K562 (cell line): Measurements from ENCODE around the gene HAUS3. TPM values are rescaled to one million over a fixed set of nuclear protein-coding genes. Genes with fewer than 3 reads are reported as not detected.

Source experiments
- ATAC-seq: fragments of 200-7000 bp; cut with Tn5 transposase; 3 replicates; pipeline ENCODE4 v1.9.1; 2020; ENCODE audit warnings: moderate library complexity
- BruUV-seq: library from RNA; stranded (reverse); fragments of 400-500 nt; replicated peaks from 2 replicates; lab custom pipeline; 2021; lab: Mats Ljungman, UMichigan
- CTCF ChIA-PET: fragments of 300-600 bp; formaldehyde crosslinking; extraction: SDS; loops from one replicate; lab custom pipeline; 2021; ENCODE audit warnings: low intra/inter-chr PET ratio; lab: Yijun Ruan, JAX
- POLR2A ChIA-PET: fragments of 300-600, 350-650 bp; sonication (Branson Sonifier 250); formaldehyde crosslinking; extraction: SDS; loops from one replicate; lab custom pipeline; 2021; ENCODE audit warnings: antibody characterized with exemption, inconsistent platforms; lab: Yijun Ruan, JAX
- DNase-seq, 4 experiments: peaks; one replicate each; pipeline versions ENCODE4 v3.0.0 to v3.0.0-alpha.2; 2011 to 2018; ENCODE audit warnings: low spot score in 3 of 4, mixed read lengths in 3 of 4; ENCODE audit errors: extremely low read depth in 1 of 4
- FAIRE-seq: peaks from 2 replicates; lab custom pipeline; 2011; peaks lifted over from hg19 to GRCh38; lab: Jason Lieb, UNC
- H2AFZ ChIP-seq: 2 replicates; pipeline ENCODE4 v1.6.0; 2011; ENCODE audit warnings: low read depth, low read length, control low read depth, inconsistent platforms
- H3K27ac ChIP-seq: fragments of 200-600 bp; 3 replicates; pipeline ENCODE4 v1.8.0; 2011; ENCODE audit warnings: low read depth, mild to moderate bottlenecking, control low read depth, inconsistent platforms, low read length, moderate library complexity, mixed read lengths; ENCODE audit errors: extremely low read depth
- H3K27me3 ChIP-seq, 2 experiments: fragments of 300-600 bp in 1 of 2; 2 replicates in 1 of 2; 3 replicates in 1 of 2; pipeline versions ENCODE4 v1.6.0 to v1.8.0; 2011; ENCODE audit warnings: inconsistent platforms in 2 of 2, low read length in 2 of 2, mild to moderate bottlenecking in 1 of 2, mixed read lengths in 1 of 2, moderate library complexity in 1 of 2; ENCODE audit not compliant: control insufficient read depth in 2 of 2, insufficient read depth in 2 of 2
- H3K36me3 ChIP-seq: fragments of 300-600 bp; 3 replicates; pipeline ENCODE4 v1.8.0; 2011; ENCODE audit warnings: mild to moderate bottlenecking, low read length, inconsistent platforms; ENCODE audit not compliant: control insufficient read depth, insufficient read depth
- H3K4me1 ChIP-seq, 2 experiments: fragments of 200-600 bp in 1 of 2; replicated peaks in 1 of 2; 2 replicates in 1 of 2; 3 replicates in 1 of 2; pipeline versions ENCODE4 v1.5.1 to v1.8.0; 2011; ENCODE audit warnings: inconsistent platforms in 2 of 2, low read length in 2 of 2, mild to moderate bottlenecking in 1 of 2, mixed read lengths in 1 of 2, moderate library complexity in 1 of 2; ENCODE audit not compliant: control insufficient read depth in 2 of 2, insufficient read depth in 2 of 2
- H3K4me2 ChIP-seq: 2 replicates; pipeline ENCODE4 v1.6.1; 2011; ENCODE audit warnings: low read length, control low read depth, inconsistent platforms, mixed read lengths; ENCODE audit not compliant: insufficient read depth
- H3K4me3 ChIP-seq: fragments of 200-600 bp; sonication (generic), shearing (Covaris generic); 2 replicates; pipeline ENCODE4 v1.5.1; 2016; ENCODE audit warnings: control low read depth, inconsistent platforms
- H3K79me2 ChIP-seq: fragments of 200-600 bp; 3 replicates; pipeline ENCODE4 v1.8.0; 2011; ENCODE audit warnings: low read length, inconsistent platforms; ENCODE audit not compliant: control insufficient read depth, insufficient read depth
- H3K9ac ChIP-seq, 2 experiments: 2 replicates each; pipeline versions ENCODE4 v1.6.0 to v1.6.1; 2011; ENCODE audit warnings: low read depth in 2 of 2, low read length in 2 of 2, control low read depth in 1 of 2, inconsistent platforms in 1 of 2, mild to moderate bottlenecking in 1 of 2, mixed read lengths in 1 of 2; ENCODE audit not compliant: insufficient read depth in 1 of 2
- H3K9me1 ChIP-seq: one replicate; pipeline ENCODE4 v1.6.0; 2011; ENCODE audit warnings: inconsistent platforms, mild to moderate bottlenecking, low read length, moderate library complexity; ENCODE audit not compliant: control insufficient read depth, insufficient read depth
- H3K9me3 ChIP-seq: replicated peaks from 2 replicates; pipeline ENCODE4 v1.5.1; 2011; ENCODE audit warnings: low read depth, low read length, inconsistent platforms; ENCODE audit not compliant: control insufficient read depth, insufficient read depth
- H4K20me1 ChIP-seq: replicated peaks from 2 replicates; pipeline ENCODE4 v1.6.1; 2011; ENCODE audit warnings: low read length, inconsistent platforms, mixed read lengths; ENCODE audit not compliant: control insufficient read depth, insufficient read depth
- MTF1 ChIP-seq: fragments of 250-450 bp; sonication (Bioruptor Pico); IDR thresholded peaks from 2 replicates; pipeline ENCODE4 v1.9.0; 2021; ENCODE audit warnings: moderate library complexity, mild to moderate bottlenecking, inconsistent platforms, borderline replicate concordance
- POLR2G ChIP-seq: fragments of 200-400 bp; formaldehyde crosslinking; IDR thresholded peaks from 2 replicates; pipeline ENCODE4 v1.6.1; 2017; ENCODE audit warnings: low read depth, mild to moderate bottlenecking, antibody characterized with exemption, low read length, moderate library complexity
- WGBS: fragments of 100-300 bp; shearing (Covaris generic); methylation state at CpG from one replicate; pipeline ENCODE4 v1.1.6; 2016; ENCODE audit warnings: low coverage, mixed read lengths; ENCODE audit not compliant: insufficient coverage; ENCODE audit errors: missing lambda C conversion rate; 5-methylcytosine and 5-hydroxymethylcytosine counted together
- in situ Hi-C: fragments of 300-500 bp; cut with MboI; formaldehyde crosslinking; loops from 4 replicates; pipeline ENCODE4 v1.15.0; 2018; ENCODE audit warnings: inconsistent platforms, mixed read lengths
- intact Hi-C: fragments of 100-400 bp; cut with micrococcal nuclease; formaldehyde crosslinking; loops from 2 replicates; pipeline ENCODE4 v1.14.2; 2022
- polyA plus RNA-seq, 8 experiments: library from polyadenylated mRNA; depleted of rRNA in 4 of 8; stranded (reverse) in 5 of 8; unstranded in 3 of 8; fragments of >200 nt; fragmentation: Nextera tagmentation in 2 of 8; fragmentation: Illumina TruSeq in 1 of 8; extraction: Ambion mirVana in 2 of 8; extraction: Trizol in 1 of 8; gene quantifications; 2 replicates each; pipeline versions ENCODE4 v1.2.1 to v1.2.3, GENCODE V29; 2011 to 2014; ENCODE audit warnings: inconsistent platforms in 1 of 8, missing spikeins in 1 of 8
- total RNA-seq, 7 experiments: library from RNA; depleted of rRNA in 6 of 7; stranded (reverse); fragments of >200 nt in 6 of 7; fragmentation: Illumina TruSeq in 2 of 7; extraction: Trizol in 2 of 7; gene quantifications; 2 replicates each; pipeline versions ENCODE4 v1.2.1 to v1.2.3, GENCODE V29; 2011 to 2021; ENCODE audit warnings: low replicate concordance in 1 of 7

The HAUS3 gene
- total and polyA plus RNA-seq, 9 of the 15 experiments (the other 6 are each of a cell fraction or from before 2014, with no cell fraction given): 8.9 to 25.7 (median 21.5) TPM

GRCh38 chr4:2248044-2248780 lies 6.3 kb upstream of the HAUS3 start:
- intact Hi-C loops (loop anchor here (10.0 kb wide), 1 partner anchor 167 kb away; the partner anchor contains the start of genes CFAP99 and ZFYVE28), in situ Hi-C loops (no loop called here)
- FAIRE-seq (no peak), DNase-seq (no peak), ATAC-seq (no peak)
- TF ChIP-seq POLR2G: peak; percentile 32; the same call in 1 of the 2 replicates
- no peak for TF ChIP-seq MTF1 (CRISPR knock-in tag)
- Histone ChIP-seq H3K9ac (no peak overlapping the region), H4K20me1 (no peaks in the 10 kb centered on the region; the same call in 1 of the 2 replicates), H3K4me1 (peaks cover 5 to 81% of the 10 kb centered on the region in 2 experiments; a peak in 4 of 5 replicates), H3K9me3 (no peaks in the 10 kb centered on the region), H3K79me2 (no peaks in the 10 kb centered on the region), H3K27ac (no peak overlapping the region), H3K4me2 (no peak overlapping the region), H3K36me3 (no peaks in the 10 kb centered on the region), H3K9me1 (no peaks in the 10 kb centered on the region), H3K4me3 (no peak overlapping the region), H2AFZ (no peak overlapping the region), H3K27me3 (no peaks in the 10 kb centered on the region)
- 56% methylated on average over 21 of the region's 21 CpGs for WGBS
- BruUV-seq: no TSS peak
- POLR2A ChIA-PET: interaction anchor here (0.6 to 1.2 kb wide), 4 partner anchors 8 to 52 kb away, joined by 3 to 10 read pairs (median 3); no protein-coding TSS in a partner anchor
- CTCF ChIA-PET: no interaction called here
